SK-N-MC (cell line): ENCODE data around the gene MDM4.

ENCODE experiments used
- EZH2 ChIP-seq: fragments of 200-600 bp; sonication (generic); IDR thresholded peaks from one replicate; pipeline ENCODE4 v1.6.1; 2017; ENCODE audit warnings: antibody characterized with exemption
- FOXP2 ChIP-seq: optimal IDR thresholded peaks from 2 replicates; pipeline ENCODE3; 2011; ENCODE audit warnings: mild to moderate bottlenecking, moderate library complexity; ENCODE audit not compliant: insufficient read depth; ENCODE audit errors: extremely low read length, control extremely low read depth
- POLR2AphosphoS5 ChIP-seq: IDR thresholded peaks from 2 replicates; pipeline ENCODE4 v1.6.1; 2012; ENCODE audit warnings: mild to moderate bottlenecking, low read depth, low read length, borderline replicate concordance

GRCh38 chr1:204550926-204551325 is 34.7 kb downstream of the MDM4 start:
- TF ChIP-seq POLR2AphosphoS5 (no peak), EZH2 (no peak), FOXP2 (no peak)
